Heart left ventricle (tissue), 13 donors: ENCODE data around the gene SYT9.

Source experiments
- POLR2A ChIP-seq, 2 donors: fragments of 450-650 bp; IDR thresholded peaks; one replicate each; pipeline ENCODE4 v1.6.1; 2017; ENCODE audit warnings: antibody characterized with exemption in 2 of 2, mild to moderate bottlenecking in 2 of 2, moderate library complexity in 2 of 2
- TF ChIP-seq, protein P1 (sequence below), 12 donors: fragments of 200-600 bp; sonication (generic) in 4 of 12; IDR thresholded peaks; one replicate each; pipeline versions ENCODE4 v1.5.0 to v1.8.0; 2018 to 2022; ENCODE audit warnings: antibody characterized with exemption in 12 of 12, mild to moderate bottlenecking in 5 of 12
- donor health status: ischemic (EF 13 %, LVEDD 7.1; RV severe dilation, severe dysfunction).
- donor health status: DM: no; HTN: yes; CAD: no.
- donor health status: DM: no; HTN: no; CAD: no.
- donor health status: ischemic (EF 25% LVEDD 6.9; RV normal size, moderate dysfunction).
- donor health status: ischemic (EF 25% LVEDD 5.7; RV mildly dilated, moderate dysfunction).
- donor health status: ischemic (EF 35%, LVEDD 5.7; RV mildly dilated, moderate dysfunction).
- donor health status: nonischemic (EF 11% LVEDD 7.7; RV severe dilation, severe dysfunction).
- donor health status: DM: yes; HTN: yes; CAD: no.
- donor health status: PGD.
- donor health status: ischemic (EF 29% LVEDD 5.4; RV normal size, mild dysfunction).
- donor health status: nonischemic (EF 23%, LVEDD 6.1; RV moderate dilation, normal function).

DNA sequence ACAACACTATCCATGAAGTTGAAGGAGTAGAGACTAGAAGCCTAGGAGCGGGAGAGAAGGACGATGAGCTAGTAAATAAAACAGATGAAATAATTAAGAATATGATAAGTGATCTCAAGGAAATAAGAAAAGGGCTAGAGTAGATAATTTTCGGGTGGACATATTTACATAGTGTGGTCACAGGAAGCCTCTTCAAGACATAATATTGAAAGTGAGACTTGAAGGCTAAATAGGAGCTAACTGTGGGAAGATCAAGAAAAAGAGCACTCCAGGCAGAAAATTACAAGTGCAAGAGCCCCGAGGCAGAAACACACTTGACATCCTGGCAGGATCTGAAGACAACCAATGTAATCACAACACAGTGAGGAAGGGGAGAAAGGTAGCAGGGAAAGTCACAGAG is 250.2 kb downstream of the SYT9 start:
- TF ChIP-seq, protein P1, sequence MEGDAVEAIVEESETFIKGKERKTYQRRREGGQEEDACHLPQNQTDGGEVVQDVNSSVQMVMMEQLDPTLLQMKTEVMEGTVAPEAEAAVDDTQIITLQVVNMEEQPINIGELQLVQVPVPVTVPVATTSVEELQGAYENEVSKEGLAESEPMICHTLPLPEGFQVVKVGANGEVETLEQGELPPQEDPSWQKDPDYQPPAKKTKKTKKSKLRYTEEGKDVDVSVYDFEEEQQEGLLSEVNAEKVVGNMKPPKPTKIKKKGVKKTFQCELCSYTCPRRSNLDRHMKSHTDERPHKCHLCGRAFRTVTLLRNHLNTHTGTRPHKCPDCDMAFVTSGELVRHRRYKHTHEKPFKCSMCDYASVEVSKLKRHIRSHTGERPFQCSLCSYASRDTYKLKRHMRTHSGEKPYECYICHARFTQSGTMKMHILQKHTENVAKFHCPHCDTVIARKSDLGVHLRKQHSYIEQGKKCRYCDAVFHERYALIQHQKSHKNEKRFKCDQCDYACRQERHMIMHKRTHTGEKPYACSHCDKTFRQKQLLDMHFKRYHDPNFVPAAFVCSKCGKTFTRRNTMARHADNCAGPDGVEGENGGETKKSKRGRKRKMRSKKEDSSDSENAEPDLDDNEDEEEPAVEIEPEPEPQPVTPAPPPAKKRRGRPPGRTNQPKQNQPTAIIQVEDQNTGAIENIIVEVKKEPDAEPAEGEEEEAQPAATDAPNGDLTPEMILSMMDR (IDR thresholded peaks at IDR 0.05) = no peak
- TF ChIP-seq POLR2A (IDR thresholded peaks at IDR 0.05) = no peak
